Stimulated activated CD8-positive, alpha-beta memory T cell treated with anti-CD3 and anti-CD28 coated beads, Interleukin-7, amount 100 ng/mL, for 24 hours (primary cell): ENCODE data around the gene UROS.

Experiments used
- DNase-seq: peaks from one replicate; pipeline ENCODE4 v3.0.0-alpha.2; 2020; ENCODE audit warnings: low read depth

Gene UROS

DNA sequence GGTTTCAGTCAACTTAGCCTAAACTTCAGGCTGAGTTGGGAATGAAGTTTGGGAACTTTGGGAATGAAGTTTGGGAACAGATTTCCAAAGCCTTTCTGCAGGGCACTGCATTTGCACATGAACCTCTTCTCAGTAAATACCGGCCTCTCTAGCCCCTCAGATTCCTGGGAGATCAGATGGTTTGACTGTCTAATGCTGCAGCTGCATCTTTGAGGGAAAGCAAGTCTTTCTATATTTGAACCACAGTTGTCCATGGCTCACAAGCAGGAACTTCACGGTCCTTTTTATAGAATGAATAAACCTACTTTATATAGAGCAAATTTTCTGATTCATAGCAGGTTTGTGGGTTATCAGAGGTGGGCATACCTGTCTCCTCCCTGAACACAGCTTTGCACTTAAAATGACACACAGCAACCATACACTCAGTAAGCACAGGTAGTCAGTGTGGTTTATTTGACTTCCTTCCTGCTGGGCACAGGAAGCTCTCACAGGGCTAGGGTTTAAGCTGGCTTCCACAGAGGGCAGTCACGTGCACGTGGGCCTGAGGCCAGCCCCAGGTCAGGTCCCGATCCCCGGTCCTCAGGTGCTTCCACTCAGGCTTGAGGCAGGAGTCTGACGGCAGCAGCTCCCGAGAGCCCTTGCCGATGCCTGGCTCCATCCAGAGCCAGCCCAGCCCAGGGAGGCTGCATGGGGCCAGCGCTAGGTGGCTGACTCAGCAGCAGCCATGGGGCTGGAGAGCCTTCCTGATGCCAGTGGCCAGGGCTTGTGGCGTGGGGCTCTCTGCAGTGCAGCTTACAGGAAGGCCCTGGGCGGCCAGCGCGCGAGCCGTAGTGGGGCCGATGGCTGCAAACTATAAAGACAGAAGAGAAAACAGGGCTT, 34.7 kb downstream of the UROS start:
- DNase-seq = no peak

DNA sequence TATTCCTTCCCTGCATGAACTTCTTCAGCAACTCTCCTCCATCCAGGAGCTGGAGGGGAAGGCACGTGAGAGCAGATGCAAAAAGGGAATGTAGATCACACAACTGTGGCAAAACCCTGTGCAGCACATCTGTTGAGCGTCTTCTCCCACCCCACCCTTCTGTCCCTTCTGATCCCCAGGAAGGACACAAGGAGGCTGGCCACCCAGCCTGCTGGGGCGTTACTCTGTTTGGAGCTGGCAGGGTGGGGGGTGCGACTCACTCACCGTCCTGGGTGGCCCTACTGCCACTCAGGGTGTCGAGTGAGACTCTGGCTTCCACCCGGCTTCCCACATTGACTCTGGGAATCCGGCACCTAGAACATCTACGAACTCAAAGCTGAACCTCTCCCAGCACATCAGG, 37.3 kb downstream of the UROS start:
- DNase-seq = no peak

DNA sequence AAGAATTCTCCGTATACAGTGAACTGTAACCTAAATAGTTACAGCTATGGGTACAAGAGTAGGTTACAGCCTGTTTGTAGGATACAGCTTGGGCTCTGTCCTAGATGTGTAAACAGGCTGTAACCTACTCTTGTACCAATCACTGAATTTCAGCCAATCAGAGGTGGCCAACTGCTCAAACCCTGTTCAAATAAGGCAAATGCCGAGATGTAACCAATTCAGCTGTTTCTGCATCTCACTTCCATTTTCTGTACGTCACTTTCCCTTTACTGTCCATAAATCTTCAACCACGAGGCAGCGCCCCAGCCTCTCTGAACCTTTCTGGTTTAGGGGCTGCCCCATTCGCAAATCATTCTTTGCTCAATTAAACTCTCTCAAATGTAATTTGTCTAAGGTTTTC, 39.1 kb downstream of the UROS start:
- no peak for DNase-seq

DNA sequence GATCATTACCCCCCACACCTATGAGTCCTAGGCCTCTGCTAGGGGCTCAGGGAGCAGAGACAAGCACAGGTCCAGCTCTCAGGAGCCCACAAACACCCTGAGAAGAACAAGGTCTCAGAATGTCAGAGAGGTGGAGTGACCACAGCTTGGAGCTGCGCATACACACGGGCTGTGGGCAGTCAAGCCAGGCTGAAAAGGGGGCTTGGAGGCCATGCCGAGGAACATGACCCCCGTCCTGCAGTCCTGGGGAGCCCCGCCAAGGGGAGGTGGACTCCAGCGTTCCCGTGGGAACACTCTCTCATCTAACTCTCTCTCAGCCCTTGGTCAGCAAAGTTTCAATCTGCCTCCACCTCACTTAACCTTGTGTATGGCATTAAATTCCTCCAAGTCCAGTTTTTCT, 39.6 kb downstream of the UROS start:
- no peak for DNase-seq

DNA sequence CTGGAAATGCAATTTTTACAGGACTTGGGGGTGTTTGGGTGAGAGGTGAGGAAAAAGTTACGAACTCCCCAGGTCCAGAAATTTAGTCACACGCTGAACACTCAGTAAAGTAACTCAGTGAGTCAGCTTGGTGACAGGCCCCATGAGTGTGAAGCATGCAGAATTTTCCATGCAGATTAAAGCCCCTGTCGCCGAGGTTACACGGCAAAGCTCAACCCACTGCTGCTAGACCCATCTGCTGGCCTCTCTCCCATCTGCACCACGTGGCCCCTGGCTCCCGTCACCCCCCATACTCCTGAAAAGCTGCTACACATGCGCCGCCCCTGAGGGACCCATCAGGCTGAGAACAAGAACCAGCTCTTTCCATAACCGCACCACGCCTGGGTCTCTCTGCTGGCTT, 40.4 kb downstream of the UROS start:
- DNase-seq = no peak

DNA sequence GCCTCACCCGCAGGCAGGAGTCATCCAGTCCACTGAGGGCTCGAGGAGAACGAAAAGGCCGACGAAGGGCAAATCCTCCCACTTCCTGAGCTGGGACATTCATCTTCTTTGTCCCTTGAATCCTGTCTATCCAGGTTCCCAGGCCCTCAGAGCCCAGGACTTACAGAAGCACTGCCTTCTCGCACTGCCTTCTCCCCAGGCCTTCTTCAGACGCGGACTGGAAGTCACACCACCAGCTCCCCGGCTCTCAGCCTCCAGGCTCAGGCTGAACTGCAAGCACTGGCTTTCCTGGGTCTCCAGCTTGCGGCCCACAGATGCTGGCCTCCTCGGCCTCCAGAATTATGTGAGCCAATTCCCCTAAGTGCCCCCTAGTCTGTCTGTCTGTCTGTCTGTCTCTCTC, 41.0 kb downstream of the UROS start:
- no peak for DNase-seq

DNA sequence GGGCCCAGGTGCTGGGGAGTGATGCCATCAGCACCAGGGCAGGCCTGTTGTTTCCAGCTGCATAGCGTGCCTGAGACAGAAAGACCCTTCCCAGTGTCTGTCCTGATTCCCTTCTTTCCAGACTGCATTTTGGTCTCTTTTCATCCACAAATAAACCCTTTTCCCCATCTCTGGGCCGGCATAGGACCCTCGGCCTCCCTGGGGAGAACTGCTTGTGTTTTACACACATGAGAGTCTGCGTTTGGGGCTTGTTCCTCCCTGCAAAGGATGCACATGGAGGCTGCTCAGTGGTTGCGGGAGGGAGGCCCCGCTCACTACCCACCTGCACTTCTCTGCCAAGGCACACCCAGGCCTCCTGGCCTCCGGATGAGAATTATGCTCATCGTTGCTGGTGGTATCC, 41.7 kb downstream of the UROS start:
- no peak for DNase-seq

DNA sequence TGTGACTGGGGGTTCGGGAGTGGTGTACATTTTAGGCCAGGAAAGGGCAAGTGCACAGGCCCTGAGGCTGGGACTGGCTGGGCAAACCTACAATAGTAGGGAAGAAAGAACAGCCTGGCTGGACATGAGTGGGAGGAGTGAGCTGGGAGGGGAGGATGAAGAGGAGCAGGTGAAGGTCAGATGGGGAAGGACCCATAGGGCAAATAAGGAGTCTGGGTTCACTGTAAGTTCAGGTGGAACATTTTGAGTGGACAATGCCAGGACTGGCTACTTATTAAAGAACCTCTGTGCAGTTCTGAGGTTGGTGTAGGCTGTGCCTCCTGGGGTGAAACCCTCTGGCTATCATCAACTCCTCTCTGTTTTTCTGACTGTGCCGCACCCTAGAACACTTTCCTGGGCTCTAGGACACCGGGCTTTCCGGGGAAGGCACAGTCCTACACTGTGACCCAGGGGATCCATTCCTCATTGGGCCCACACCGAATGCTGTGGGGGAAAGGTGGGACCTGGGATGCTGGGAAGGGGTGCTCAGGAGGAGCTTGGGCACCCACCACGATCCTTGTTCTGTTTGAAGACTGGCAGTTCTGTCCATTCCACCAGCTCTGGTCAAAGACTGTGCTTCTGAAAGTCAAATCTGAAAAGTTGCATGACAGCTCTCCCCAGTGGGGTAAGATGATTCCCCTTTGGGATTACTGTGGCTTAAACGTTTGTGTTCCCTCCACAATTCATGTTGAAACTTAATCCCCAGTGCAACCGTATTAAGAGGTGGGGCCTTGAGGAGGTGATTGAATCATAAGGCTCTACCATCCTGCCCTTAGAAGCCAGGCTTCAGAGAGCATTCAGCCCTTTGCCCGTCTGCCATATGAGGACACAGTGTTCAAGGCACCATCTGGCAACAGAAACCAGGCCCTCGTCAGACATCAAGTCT, 43.4 kb downstream of the UROS start:
- DNase-seq = no peak

DNA sequence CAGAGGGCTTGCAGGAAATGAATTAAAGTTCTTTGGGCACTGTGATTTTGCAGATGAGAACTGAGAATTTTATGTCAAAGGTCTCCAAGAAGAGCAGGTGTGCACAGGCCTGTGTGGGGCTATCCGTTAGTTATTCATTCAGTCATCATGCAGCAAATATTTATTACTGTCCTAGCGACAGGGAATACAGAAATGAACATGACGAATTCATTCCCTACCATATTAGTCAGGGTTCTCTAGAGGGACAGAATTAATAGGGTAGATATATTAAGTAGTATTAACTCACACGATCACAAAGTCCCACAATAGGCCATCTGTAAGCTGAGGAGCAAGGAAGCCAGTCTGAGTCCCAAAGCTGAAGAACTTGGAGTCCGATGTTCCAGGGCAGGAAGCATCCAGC, 44.5 kb downstream of the UROS start:
- DNase-seq = no peak

DNA sequence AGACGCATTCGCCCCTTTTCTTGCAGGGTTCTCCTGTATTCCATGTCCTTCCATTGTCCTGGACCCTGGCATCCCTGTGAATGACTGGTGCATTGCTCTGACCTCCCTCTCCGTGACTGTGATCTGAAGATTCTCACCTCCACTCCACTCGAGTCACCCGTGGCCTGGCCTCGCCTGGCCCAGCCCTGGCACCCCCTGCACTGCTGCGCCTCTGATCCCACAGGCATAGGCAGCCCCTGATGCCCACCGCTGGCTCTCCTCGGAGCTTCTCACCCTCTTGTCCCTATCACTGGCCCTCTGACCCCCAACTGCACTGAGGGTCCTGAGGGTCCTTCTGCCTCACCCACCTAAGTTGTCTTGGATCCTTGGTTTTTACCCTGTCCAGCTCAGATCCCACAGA, 45.3 kb downstream of the UROS start:
- DNase-seq = no peak

DNA sequence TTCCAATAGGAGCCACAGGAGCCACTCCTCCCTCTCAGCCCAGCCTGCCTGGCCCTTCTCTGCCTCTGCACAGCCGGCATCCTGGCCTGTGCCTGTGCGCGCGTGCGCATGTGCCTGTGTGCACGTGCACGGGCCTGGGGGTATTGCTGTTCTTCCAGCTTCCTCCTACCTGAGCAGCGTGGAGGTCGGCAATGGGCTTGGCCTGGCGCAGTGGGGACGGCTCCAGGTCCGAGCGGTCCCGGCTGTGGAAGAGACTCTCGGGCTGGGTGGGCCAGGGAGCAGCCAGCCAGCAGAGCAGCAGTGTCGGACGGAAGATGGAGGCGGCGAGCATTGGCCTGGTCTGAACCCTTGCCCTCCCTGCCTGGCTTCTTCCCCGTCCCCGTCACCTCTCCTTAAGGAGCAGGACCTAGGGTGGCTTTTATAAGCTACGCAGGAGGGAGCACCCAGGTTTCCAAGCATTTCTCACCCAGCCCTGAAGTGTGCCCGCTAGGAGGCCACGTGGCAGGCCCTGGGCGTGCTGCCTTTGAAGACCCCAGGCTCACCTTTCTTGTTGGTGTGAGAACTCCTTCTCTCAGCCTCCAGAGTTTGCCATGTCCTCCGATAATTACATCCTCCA, 47.5 kb downstream of the UROS start, which contains the start of gene MMP21:
Gene MMP21, minus strand, starts transcription at position 331 of the 616 bp plus-strand sequence. Its CDS starts 0 bp downstream, at position 331.
- DNase-seq = no peak

DNA sequence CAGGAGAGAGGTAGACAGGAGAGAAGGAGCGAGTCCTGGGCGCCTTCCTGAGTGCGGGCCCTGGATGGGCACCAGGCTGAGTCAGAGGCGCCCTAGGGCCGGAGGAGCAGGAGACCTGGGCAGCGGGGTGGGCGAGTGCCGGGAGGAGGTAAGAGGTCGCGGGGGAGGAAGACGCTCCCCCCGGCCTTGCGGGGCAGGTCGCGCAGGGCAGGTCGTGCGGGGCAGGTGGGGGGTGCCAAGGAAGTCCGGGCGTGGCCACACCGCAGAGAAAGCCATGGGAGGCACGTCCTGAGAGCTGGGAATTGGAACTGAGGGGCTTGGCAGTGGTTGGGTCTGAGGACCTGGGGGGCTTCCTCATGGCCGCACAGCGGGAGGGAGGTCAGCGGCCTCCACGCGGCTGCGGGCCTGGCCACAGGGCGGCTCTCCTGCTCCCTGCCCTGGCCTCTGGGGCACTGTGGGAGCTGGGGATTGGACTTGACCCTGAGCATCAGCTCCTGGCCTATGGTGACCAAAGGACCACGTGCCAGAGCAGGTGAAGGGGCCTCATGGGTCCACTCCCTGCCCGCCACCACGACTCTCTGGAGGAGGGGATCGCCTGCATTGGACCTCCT, 48.4 kb downstream of the UROS start:
- no peak for DNase-seq

DNA sequence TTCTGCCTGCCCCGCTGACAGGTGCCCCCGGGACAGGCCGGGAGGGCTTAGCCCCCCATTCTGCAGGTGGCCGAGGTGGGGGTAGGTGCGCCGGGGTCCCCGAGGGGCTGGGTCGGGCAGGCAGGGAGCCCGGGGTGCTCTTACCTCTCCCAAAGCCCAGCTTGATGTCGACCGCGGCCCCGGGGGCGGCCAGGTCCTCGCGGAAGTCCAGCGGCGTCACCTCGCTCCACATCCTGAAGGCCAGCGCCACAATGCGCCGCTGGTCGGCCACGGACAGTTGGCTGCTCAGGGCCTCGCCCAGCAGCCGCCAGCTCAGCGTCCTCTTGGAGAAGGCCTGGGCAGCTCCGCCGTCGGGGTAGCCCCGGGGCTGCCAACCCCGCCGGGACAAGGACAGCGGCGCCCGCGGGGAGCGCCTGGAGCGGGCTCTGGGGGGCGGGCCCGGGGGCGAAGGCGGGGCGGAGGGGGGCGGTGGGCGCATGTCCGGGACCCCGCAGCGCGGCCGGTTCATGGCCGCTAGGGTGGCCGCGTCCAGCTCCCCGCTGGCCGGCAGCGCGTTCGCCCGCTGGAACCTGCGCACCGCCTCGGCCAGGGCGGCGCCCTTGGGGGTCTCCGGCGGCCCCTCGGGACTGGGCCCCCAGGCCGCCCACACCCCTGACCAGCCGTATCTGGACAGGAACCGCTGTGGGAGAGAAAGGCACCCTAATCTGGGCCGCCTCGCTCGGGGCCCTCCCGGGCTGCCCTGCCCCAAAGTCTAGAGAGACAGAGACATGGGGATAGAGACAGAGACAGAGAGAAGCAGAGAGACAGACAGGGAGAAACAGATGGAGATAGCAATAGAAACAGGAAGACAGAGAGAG, 49.1 kb downstream of the UROS start:
- no peak for DNase-seq

DNA sequence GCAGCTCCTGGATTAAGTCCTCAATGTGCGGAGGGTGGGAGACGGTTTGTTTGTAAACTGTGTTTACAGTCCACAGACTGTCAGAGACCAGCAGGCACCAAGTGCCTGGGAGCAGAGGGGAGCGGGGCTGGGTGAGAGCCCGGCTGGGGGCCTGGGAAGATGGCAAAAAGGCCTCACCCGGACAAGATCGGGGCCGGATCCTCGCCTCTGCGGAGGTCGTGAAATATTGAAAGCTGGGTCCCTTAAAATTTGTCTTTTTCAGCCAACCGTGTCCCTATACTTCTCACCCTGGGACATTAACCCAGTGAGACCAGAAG, 50.2 kb downstream of the UROS start:
- no peak for DNase-seq

DNA sequence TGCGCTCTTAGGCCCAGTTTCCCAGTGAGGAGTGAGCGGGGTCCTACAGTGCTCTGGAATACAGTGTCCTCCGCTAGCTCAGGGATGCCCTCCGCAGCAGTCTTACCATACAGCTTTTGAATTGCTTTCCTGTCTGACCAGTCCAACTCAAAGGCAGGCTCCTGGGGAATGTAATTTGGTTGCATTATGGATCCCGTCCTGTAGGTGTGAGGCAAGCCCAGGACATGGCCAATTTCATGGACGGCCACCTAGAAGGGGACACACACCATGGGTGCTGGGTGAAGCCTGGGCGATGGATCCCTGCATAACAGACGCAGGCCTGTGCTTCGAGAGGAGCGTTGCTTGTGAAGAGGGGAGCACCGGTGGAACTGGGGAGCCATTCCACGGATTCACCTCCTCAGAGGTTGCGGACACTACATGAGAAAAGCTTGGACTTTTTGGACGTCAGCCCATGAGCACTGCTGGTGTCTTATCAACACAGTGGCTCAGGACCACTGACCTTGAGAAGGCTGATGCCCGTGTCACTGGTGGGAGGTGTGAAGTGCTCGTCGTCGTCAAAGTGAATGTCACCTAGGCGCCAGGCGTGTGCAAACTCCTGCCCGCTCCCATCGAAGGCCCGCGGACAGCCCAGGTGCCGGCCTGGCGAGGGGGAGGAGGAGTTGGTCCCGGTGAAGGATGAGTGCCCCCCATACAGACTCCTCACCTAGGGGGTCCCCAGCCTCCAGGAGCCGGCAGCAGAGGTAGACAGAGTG, 50.8 kb downstream of the UROS start:
- no peak for DNase-seq

DNA sequence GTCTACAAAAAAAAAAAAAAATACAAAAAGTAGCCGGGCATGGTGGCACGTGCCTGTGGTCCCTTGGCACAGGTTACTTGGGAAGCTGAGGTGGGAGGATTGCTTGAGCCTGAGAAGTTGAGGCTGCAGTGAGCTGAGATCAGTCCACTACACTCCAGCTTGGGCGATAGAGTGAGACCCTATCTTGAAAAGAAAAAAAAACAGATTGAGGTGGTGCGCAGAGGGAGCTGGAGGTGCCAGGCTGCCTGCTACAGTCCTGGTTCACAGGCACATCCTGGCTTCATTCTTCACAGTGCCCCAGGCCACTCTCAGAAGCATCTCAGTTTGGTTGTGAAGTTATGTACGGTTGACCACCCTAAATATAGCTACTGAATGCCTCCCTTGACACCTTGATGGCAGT, 52.2 kb downstream of the UROS start:
- DNase-seq = no peak

DNA sequence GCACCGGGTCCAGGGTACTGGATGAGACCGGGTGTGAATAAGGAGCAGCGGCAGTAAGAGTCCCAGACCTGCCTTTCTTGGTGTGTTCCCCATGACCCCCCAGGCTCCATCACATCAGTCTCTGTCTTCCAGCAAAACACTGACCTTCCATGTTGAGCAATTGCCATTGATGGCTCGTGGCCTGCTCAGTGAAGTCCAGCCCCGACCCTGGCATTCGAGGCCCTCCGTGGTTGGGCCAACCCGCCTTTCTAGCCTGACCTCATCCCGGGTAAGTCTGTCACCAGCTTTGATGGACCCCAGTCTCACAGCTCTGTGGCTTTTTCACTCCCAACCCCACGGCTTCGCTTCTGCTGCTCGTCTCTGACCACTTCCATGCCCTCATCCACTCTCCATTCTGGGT, 53.9 kb downstream of the UROS start:
- no peak for DNase-seq

DNA sequence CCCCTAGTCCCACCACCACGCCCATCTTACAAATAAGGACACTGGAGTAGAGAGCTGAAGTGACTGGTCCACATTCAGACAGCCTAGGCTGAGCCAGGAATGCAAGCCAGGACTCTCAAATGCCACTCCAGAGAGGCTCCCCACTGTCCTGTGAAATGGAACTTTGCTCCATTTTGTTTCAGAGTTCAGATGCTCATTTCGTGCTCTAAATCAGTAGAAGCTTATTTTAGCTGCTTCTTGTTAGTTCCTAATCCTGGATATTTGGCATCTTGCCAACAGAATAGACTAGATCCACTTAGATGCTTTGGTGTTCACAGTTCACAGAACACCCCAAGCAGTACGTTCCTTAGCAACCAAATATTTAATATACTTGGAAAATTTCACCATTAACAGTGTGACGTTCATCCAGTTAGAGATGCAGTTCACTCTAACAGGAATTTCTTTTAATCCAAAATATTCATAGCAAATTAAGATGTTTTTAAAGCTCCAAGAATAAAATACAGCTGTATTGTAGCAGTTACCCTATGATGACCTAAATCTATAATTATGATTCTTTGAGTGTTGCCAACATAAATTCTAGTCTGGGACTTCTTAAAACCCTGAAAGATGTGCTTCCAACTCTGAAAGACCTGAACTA, 54.7 kb downstream of the UROS start:
- no peak for DNase-seq

DNA sequence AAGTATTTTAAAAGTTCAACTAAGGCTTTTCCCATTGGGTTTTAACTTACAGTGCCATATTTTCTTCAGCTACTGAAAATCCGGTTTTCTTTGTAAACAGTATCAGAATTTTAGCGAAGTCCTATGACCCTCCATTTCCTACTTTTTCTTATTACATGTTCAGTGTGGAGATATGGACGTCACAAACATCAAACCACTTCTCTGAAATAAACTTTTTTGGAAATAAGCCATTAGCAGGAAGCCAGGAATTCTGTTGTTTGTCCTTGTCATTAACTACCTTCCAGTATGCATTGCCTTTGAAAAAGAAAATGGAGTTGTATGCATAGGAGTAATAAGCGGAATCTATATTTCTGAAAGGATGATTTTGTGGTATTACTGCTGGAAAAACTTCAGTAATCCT, 56.5 kb downstream of the UROS start:
- DNase-seq = no peak

DNA sequence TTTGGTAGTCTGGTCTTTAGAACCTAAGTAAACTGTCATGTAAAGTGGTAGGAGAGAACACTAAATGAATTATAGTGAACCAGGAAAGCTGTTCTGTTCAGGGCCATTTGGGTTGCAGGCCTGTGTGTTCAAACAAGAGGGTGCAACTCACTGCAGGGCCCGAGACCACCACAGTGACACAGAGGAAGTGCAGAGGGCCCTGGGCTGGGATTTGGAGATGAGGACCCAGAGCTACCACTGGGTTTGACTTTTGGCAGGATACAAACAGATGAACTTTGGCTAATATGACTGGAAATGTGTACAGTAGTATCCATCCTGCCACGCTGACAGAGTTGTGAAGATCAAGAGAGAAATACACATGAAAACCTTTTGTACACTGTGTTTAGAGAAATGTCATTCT, 57.2 kb downstream of the UROS start:
- no peak for DNase-seq
